HTR-8/SVneo (cell line): ENCODE results near the gene HYAL1.
"Not testable (repeated sequence)": the region's sequence is repeated elsewhere in the genome, so short reads cannot be mapped to it uniquely, and the experiment has no call there.

Experiments used
- DNase-seq: peaks from one replicate; pipeline ENCODE4 v3.0.0; 2011; ENCODE audit warnings: low spot score, mixed read lengths; ENCODE audit not compliant: insufficient read length
- FAIRE-seq: peaks from 2 replicates; lab custom pipeline; 2011; peaks lifted over from hg19 to GRCh38; lab: Jason Lieb, UNC

The HYAL1 gene

DNA sequence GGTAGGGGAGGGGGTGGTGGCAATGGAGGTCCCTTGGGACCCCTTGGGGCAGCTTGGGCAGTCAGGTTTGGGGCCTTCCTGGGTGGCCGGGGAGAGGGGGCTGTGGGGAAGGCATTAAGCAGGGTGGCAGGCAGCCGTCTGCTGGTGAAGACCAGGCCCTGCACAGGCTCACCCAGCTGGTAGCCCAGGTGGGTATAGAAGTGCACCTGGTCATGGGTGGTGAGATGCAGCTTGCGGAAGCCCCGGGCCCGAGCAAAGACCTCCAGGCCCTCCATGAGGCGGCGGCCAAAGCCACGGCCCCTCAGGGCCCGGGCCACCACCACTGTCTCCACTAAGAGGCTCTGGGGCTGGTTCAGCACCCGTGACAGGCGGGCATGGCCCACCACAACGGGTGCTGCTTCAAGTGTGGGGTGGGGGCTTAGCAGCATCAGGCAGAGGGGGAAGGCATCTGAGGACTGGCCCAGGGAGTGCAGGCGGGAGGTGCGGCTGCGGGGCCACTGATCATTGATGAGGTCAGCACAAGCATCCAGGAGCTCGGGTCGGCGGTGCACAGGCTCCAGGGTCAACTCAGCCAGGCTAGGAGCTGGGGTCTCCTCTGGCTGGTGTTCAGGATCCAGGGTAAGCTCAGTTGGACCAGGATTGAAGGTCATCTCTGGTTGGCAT lies 6.5 kb downstream of the HYAL1 start:
- FAIRE-seq (no peak), DNase-seq (no peak)

DNA sequence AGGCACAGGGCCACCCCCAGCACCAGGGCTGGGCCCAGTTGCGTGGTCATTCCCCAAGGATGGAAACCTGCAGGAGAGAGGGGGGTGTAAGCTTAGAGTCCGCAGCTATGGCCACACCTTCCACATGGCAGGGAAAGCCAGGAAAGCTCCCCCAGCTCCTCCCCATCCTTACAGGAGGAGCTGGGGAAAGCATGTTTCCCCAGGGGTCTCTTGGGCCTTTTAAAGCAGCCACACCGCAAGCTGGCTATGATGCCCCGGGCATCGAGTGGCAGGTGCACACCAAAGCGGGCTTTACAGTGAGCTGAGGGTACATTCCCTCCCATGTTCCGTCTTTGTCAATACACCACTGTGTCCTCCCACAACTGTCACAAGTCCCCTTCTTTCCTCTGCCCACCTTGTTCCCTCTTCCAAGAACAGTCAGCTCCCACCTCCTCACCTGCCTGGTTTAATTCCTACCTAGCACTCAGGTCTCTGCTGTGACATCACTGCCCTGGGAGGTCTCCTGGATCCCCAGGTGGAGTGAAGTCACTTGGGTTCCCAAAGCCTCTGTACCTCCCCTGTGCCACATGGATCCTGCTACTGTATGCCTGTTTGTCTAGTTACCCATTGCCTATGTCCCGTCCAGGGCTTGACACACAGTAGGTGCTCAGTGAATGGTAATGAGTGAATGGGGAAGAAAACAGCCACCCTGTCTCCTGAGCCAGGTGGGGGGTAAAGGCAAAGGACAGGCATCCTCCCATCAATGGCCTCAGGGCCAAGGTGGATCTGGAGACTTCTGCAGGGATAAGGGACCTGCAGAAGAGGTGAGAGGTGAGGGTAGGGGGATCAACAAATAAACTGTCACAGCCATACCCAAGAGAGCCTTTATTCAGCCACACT lies 7.6 kb downstream of the HYAL1 start:
- peak; percentile 40 for FAIRE-seq
- DNase-seq: no peak

DNA sequence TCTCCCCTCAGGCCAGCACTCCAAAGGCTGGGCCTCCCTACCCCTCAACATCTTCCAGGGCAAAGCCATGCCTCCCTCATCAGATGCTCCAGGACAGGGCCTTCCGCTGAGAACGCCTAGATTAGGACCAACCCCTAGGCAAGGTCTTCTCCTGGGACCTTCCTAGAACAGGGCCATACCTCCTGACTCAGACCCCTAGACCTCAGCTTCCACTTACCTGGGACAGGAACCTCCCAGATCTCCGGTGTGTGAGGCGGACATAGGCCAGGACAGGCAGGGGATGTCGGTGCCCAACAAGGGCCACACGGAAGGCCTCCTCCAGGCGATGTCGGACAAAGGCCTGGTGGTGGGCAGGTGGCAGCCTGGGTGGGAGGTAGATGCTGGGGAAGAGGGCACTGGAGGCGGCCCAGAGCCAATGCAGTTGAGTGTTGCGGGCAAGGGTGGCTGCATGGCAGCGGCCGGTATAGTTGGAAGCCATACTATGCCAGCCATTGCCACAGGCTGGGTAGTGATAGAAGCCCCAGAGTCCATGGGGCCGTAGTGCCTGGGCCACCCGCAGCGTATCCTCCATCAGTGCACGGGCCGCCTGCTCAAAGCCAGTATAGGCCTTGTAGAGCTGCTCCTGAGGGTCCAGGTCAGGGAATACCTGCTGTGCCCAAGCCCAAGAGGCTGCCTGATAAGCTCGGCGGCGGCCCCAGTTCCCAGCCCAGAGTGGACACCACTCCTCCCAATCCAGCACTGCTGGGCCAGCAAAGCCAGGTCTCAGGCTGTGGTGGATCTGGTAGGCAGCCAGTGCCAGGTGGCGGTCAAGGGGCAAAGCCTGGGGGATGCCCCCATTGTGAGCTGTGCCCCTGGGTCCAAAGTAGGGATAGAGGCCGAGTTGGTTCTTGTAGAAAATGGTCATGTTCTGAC lies 8.6 kb downstream of the HYAL1 start:
- no peak for DNase-seq
- no peak for FAIRE-seq

DNA sequence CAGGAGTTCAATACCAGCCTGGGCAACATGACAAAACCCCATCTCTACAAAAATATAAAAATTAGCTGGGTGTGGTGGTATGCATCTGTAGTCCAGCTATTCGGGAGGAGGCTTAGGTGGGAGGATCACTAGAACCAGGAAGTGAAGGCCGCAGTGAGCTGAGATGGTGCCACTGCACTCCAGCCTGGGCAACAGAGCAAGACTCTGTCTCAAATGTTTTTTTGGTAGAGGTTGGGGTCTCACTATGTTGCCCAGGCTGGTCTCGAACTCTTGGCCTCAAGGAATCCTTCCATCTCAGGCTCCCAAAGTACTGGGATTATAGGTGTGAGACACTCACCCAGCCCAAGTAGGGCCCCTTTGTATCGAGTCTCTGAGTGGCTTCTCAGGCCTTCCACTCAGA lies 9.3 kb downstream of the HYAL1 start:
- FAIRE-seq (no peak), DNase-seq (no peak)

DNA sequence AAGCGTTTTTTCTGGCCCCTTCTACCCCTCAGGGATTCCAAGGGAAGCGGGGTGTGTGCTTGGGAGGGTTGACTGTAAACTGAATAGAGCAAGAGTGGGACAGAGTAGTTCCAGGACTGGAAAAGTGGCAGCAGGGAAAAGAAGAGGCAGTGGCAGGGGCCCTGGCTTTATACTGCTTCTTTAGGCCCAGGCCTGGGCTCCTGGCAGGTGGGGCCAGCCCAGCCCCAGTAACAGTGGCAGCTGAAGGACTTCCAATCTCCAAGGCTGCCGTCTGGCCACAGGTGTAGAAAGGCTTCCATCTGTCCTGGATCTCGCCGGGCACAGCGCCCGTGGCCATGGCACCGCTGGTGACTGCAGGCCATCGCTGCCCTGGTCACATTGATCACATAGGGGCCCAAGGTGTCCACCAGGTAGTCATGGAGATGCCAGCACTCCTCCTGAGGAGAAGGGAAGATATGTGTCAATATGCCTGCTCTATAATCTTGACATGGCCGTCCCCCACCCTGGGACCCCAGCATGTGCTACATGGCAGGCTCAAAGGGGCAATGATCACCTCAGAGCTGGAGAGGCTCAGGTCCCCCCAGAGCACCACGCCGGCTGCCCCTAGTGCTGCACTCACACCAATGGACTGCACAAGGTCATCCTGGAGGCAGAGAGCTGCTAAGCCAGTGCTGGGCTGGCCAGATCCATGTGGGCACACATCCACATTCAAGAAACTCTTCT lies 10.1 kb downstream of the HYAL1 start:
- FAIRE-seq: peak; percentile 60
- no peak for DNase-seq

DNA sequence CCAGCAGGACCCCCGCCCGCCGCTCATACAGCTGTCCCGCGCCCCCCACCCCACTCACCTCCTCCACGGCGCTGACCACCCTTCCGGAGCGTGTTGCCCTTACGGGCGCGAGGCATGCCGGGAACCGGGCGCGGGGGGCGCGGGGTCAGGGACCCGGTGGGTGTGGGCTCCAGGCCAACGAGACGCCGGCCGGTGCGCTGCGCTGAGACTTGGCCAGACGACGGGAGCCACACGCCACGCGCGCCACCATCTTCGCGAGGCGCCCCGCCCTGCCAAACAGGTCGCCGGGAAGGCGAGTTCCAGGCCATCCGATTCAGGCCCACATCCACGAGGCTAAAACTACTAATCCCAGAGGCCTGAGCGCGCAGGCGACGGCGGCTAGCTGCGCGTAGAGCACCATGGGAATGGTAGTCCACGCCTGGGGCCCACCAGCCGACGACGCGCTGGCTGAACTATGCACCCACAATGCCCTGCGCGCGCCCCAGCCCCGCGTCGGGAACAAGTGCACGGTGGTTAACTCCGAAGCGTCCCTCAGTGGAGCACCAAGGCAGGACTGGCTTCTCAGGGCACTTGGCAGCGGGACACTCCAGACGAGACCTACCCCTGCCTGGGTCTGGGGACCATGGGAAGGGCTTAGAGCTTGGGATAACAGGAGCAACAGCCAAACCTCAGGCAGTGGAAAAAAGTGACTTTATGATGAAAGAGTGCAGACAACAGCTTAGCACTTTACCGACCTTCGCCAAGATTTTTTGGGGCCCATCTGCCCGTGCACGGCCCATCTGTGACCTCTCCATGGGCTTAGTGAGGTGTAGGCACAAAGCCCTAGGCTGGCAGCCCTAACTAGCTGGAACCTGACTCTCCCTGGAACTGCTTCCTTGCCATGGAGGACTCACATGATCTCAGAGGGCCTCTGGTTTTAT lies 11.0 kb downstream of the HYAL1 start, which contains the start of gene IFRD2:
TSS of gene IFRD2 (minus strand) at position 271 of the 920 bp plus-strand sequence. CDS start at position 116, 155 bp downstream.
- FAIRE-seq (peak; percentile 100), DNase-seq (peak; percentile 96)

DNA sequence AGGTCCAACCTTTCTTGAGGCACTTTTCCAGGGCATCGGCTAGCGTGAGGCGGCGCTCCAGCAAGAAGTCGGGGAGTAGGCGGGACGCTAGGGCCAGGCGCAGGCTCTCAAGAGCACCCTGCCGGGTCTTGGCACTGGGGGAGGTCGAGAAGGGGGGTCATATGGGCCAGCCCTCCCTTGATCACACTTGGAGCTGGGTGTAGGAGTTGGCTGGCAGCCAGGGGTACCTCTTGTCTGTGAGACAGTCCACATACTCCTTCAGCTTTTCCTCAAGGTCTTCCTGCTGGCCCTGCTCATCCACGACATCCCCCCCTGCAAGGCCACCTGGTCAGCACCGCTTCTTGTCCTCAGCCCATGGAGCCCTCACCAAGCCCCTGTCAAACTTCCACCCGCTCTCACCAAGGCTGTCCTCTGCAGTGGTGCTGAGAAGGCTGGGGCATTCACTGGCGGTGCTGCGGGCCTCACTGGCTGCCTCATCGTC lies 13.2 kb downstream of the HYAL1 start:
- FAIRE-seq (no peak), DNase-seq (no peak)

DNA sequence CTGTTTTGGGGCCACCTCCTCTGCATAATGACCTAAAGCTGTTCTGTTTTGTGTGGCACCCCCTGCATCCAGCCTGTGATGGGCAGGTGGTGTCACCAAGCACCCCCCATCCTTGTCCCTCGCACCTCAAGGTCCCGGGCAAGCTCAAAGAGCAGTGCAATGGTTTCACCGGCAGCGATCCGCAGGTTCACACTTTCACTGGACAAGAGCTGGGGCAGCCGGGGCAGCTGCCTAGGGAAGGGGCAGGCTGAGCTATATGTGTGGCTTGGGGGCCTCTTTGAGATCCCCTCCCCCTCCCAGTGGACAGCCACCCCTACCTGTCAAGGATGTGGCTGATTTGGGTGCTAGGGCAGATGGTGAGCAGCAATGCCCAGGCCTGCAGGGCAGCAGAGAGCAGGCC lies 14.2 kb downstream of the HYAL1 start:
- FAIRE-seq: no peak
- DNase-seq: no peak

DNA sequence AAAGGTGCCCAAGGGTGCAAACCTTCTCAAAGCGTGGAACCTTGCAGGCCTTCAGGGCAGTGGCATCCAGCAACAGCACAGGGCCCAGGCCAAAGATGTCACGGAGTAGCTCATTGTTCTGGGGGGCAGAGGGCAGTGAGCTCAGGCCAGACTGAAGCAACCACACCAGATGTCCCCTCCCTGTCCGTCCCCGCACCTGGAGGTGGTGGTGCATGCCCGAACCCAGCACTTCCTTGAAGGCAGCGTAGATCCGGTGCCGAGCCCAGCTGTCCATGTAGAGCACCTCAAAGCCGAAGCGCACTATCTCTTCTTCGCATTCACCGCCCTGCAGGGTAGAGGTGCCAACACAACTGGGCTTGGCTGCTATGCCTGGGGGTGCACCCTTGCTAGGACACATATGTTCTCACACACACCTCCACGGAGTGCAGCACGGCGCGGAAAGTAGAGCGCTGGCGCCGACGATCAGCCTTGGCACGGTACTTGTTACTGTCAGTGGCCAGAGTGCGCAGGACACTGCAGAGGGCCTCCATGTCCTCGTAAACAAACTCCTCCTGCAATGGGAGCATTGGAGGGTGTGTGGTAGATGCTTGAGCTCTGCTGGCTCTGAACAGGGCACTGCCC lies 14.9 kb downstream of the HYAL1 start:
- peak; percentile 33 for FAIRE-seq

DNA sequence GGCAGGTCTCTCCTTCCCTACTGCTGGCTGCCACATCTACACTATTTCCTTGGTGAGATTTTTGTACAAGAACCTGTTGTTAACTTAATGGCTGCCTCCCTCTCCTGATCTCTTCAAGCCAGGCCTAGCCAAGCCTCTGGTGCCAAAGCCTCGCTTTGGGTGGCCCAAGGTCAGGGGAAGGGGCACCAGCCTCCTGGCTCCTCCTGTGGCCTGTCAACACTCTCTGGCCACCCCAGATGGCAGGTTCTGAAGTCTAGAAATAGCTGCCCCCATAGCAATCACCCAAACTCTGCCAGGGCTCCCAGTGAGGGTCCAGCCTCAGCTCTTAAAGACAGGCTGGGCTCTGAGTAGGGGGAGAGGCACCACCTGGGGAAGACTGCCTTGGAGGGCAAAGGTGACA lies 16.1 kb downstream of the HYAL1 start:
- DNase-seq: no peak
- FAIRE-seq: no peak

More for the DNA sequence above, 14.9 kb downstream of the HYAL1 start:
- DNase-seq: no peak

DNA sequence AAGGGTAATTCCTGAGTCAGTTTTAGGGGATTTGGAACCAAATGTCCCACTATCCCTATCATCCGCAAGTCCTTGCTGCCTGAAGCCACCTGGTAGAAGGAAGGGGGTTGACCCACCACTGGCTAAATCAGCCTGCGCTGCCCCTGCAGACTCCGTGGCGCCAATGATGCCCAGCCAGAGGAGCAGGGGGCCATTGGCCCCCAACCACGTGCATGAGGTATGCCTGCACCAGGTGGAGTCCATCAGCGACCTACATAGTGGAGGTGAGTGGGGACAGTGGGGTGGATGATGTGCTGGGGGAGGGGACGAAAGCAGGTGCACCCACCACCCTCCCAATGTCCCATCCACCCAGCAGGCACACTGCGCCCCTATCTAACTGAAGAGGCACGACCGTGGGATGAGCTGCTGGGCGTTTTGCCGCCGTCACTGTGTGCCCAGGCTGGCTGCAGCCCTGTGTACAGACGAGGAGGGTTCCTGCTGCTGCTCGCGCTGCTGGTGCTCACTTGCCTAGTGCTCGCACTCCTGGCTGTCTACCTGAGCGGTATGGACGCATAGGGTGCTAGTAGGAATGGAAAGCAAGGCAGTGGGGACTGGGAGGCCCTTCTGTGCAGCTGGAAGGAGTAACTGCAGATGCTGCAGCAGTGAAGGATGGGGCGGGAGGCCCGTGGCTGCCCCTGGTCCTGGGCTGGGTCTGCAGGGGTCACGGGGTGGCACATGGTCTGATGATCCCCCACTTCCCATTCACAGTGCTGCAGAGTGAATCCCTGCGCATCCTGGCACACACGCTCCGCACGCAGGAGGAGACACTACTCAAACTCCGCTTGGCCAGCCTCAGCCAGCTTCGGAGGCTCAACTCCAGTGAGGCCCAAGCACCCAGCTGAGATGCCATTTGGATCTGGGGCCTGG lies 16.8 kb downstream of the HYAL1 start:
- no peak for DNase-seq
- FAIRE-seq: no peak

DNA sequence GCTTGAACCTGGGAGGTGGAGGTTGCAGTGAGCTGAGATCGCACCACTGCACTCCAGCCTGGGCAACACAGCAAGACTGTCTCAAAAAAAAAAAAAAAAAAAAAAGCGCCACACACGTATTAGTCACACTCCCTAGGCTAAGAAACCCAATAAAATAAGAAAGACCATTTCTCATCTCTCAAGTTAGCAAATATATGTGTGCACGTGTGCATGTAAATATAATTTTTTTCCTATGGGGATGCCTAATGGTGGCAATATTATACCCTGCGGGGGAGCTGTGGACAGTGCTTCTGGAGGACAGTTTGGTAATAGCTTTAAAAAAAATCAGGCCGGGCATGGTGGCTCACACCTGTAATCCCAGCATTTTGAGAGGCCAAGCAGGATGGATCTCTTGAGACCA lies 19.3 kb downstream of the HYAL1 start:
- not testable (repeated sequence) for FAIRE-seq, DNase-seq

DNA sequence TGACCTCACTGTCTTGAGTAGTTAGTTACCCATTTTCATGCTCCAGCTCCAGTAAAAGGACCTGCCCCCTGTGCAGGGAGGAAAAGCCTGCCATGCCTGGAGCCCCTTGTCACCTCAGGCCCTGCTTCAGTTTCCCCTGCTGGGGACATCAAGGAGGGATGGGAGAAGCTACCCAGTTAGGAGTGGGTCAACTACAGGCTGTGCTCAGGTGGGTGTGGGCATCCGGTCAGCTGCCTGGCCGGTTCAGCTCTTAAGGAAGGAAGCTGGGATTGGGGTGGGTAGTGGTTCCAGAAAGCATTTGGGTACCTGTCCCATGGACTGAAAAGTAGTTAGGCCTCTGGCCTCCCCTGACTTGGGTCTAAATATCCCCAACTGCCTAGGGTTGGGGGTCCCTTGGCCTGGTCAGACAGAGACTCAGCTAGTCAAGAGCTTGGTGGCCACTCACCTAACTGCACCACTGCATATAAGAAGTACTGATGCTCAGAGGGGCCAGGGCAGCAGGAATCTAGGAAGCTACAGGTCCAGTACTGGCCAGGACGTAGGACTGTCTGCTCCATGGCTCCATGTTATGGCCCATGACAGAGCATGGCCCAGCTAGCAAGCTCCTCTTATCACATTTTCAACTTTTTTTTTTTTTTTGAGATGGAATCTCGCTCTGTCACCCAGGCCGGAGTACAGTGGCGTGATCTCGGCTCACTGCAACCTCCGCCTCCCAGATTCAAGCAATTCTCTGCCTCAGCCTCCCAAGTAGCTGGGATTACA lies 23.9 kb downstream of the HYAL1 start:
- FAIRE-seq: no peak

DNA sequence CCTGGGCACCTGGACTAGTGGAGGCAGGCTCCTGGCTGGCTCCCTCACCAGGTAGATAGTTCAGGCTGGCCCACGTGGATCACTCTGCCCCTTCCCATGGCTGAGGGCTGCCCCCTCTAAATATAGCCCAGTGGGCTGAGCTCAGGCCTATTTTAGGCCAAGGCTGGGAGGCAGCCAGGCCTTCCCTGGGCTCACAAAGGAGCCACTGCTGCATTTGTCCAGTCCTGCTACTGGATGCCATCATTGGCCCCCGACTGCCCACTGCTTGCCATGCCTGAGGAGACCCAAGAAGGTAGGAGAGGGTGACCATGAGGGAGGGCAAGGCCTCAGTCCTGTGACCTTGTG lies 24.5 kb downstream of the HYAL1 start, which contains the start of gene LSMEM2:
TSS of gene LSMEM2 (plus strand) at position 208 of the 345 bp plus-strand sequence. CDS start at position 235, 27 bp downstream.
- no peak for DNase-seq
- FAIRE-seq: no peak

More for the DNA sequence above, 23.9 kb downstream of the HYAL1 start:
- DNase-seq: no peak

DNA sequence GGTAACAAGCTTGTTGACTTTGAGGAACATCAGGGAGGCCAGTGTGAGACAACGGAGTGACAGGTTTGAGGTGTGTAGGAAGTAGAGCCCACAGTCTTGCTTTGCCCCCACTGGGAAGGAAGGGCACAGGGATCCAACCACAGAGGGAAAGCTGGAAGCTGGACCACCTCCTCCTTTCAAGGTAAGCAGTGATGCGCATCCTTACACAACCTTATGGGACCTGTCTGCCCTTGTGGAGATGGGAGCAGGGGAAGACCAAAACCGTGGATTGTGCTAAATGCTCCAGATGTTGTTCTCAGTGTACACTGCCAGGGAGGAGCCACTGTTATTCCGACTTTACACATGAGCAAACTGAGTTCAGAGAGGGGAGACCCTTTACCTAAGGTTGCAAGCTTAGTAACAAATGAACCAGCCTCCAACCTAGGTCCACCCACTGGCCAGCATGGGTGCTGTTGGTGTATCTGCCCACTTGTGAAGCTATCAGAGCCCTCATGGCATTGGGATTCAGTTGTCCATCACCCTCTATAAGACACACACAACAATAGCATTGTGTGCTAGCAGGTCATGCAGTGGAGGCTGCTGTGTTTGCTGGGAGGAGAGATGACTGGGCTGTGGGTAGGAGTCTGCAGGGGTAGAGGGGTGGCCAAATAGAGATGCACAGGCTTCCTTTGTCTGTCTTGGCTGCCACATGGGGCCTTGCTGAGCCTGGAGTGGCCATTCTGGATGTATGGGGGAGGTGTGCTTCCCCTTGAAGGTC lies 25.1 kb downstream of the HYAL1 start:
- FAIRE-seq (peak; percentile 70), DNase-seq (no peak)

DNA sequence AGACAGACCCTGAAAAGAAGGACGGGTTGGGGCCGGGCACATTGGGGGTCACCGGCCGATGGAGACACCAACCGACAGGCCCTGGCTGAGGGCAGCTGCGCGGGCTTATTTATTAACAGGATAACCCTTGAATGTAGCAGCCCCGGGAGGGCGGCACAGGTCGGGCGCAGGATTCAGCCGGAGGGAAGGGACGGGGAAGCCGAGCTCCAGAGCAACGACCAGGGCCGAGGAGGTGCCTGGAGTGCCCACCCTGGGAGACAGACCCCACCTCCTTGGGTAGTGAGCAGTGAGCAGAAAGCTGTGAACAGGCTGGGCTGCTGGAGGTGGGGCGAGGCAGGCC lies 26.6 kb downstream of the HYAL1 start:
- FAIRE-seq: no peak
- no peak for DNase-seq
